Cardiac muscle cell (in vitro differentiated cells and primary cell): Measurements from ENCODE around the gene ZNF391. TPM values are rescaled to one million over a fixed set of nuclear protein-coding genes. Genes with fewer than 3 reads are reported as not detected.

ENCODE experiments used
- DNase-seq, 2 donors: peaks; one replicate each; pipeline versions ENCODE4 v3.0.0 to v3.0.0-alpha.2; 2010 to 2017; ENCODE audit warnings: low read depth in 1 of 2, low spot score in 1 of 2
- H3K27ac ChIP-seq: fragments of 200-600 bp; sonication (generic); 2 replicates; pipeline ENCODE4 v1.5.1; 2016
- H3K27me3 ChIP-seq: fragments of 200-600 bp; sonication (generic); 2 replicates; pipeline ENCODE4 v1.6.0; 2016; ENCODE audit warnings: control low read depth
- H3K36me3 ChIP-seq: fragments of 200-600 bp; sonication (generic); 2 replicates; pipeline ENCODE4 v1.5.1; 2016; ENCODE audit warnings: control low read depth
- H3K4me1 ChIP-seq: fragments of 200-600 bp; sonication (generic); 2 replicates; pipeline ENCODE4 v1.8.1; 2017; ENCODE audit warnings: low read depth, mild to moderate bottlenecking, mixed run types
- H3K4me3 ChIP-seq: fragments of 200-600 bp; sonication (generic); 2 replicates; pipeline ENCODE4 v1.5.1; 2016; ENCODE audit warnings: mild to moderate bottlenecking
- H3K9me3 ChIP-seq: fragments of 200-600 bp; sonication (generic); 2 replicates; pipeline ENCODE4 v1.5.1; 2017; ENCODE audit warnings: low read depth, mild to moderate bottlenecking, control low read depth
- polyA plus RNA-seq: library from polyadenylated mRNA; unstranded; fragments of >200 nt; fragmentation: Nextera tagmentation; extraction: Ambion mirVana; gene quantifications from 2 replicates; pipeline ENCODE4 v1.2.1, GENCODE V29; 2016
- total RNA-seq: library from RNA; depleted of rRNA; stranded (reverse); fragments of >200 nt; gene quantifications from 2 replicates; pipeline ENCODE4 v1.2.3, GENCODE V29; 2016
- TF ChIP-seq, protein P1 (sequence below): IDR thresholded peaks from 2 replicates; pipeline ENCODE4 v1.5.1; 2012; ENCODE audit warnings: low read depth, mild to moderate bottlenecking, low read length

The ZNF391 gene
- total and polyA plus RNA-seq, 2 experiments from 2014 or later, result 5.4 to 12.9 TPM

DNA sequence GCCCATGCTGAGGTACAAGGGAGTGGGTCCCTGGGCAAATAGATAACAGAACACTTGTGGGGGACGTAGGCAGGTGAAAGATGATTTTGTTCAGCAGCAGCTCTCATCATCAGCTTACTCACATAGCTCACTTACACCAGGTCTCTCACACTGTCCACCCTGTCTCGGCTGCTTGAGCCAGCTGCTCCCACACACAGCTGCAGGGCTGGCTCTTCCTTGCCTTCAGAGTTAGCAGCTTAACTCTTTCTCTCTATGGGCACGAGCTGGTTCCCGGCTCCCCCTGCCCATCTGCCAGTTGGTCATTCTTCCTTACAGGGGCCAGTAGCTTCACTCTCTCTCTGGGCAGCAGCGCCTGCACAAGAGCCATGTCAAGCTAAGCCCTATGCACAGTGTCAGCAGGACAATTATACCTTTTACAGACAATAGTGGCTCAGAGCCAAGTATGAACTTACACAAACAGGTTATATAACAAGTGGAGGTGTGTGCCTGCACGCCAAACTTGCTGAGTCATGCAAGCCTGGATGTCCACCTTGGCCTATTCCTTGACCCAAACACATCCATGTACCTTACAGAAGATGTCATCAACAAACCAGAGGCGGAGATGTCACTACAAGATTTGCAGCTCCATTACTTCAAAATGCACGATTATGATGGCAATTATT, 18.7 kb downstream of the ZNF391 start:
- no peaks in the 10 kb centered on the region for H3K9me3 ChIP-seq
- no peaks in the 10 kb centered on the region for H3K36me3 ChIP-seq
- DNase-seq, result no peak
- no peak overlapping the region for H3K4me3 ChIP-seq
- no peaks in the 10 kb centered on the region for H3K27me3 ChIP-seq
- H3K27ac ChIP-seq, result no peak overlapping the region
- TF ChIP-seq, protein P1, sequence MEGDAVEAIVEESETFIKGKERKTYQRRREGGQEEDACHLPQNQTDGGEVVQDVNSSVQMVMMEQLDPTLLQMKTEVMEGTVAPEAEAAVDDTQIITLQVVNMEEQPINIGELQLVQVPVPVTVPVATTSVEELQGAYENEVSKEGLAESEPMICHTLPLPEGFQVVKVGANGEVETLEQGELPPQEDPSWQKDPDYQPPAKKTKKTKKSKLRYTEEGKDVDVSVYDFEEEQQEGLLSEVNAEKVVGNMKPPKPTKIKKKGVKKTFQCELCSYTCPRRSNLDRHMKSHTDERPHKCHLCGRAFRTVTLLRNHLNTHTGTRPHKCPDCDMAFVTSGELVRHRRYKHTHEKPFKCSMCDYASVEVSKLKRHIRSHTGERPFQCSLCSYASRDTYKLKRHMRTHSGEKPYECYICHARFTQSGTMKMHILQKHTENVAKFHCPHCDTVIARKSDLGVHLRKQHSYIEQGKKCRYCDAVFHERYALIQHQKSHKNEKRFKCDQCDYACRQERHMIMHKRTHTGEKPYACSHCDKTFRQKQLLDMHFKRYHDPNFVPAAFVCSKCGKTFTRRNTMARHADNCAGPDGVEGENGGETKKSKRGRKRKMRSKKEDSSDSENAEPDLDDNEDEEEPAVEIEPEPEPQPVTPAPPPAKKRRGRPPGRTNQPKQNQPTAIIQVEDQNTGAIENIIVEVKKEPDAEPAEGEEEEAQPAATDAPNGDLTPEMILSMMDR, result no peak
- H3K4me1 ChIP-seq, result no peaks in the 10 kb centered on the region

- no peak overlapping the region for H3K4me3 ChIP-seq
- H3K36me3 ChIP-seq, result no peaks in the 10 kb centered on the region
- H3K9me3 ChIP-seq, result no peaks in the 10 kb centered on the region
- no peak overlapping the region for H3K27ac ChIP-seq
- no peaks in the 10 kb centered on the region for H3K4me1 ChIP-seq
- DNase-seq, result no peak
- no peaks in the 10 kb centered on the region for H3K27me3 ChIP-seq
- TF ChIP-seq, protein P1, result no peak
Measured at GRCh38 chr6:27414300-27414699, 25.7 kb downstream of the ZNF391 start.

DNA sequence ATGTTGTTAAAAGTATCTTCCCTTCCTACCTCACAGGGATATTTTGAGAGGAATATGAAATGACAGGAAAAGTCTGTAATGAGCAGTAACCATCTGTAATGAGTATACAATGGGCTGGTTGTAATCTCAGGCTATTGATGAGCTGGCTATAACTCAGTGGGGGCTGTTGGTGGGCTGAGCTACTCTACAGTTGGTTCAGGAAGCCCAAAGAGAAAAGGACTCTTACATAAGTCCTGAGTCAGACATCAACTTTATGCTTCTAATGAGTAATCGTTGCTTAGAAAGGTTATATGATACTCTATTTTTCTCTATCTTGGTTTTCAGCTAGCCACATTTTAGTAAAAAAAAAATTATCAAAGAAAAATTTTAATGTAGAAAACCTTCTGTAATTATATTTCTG, 26.4 kb downstream of the ZNF391 start:
- no peak overlapping the region for H3K27ac ChIP-seq
- TF ChIP-seq, protein P1, result no peak
- no peaks in the 10 kb centered on the region for H3K4me1 ChIP-seq
- no peaks in the 10 kb centered on the region for H3K9me3 ChIP-seq
- DNase-seq, result no peak
- no peaks in the 10 kb centered on the region for H3K27me3 ChIP-seq
- H3K36me3 ChIP-seq, result no peaks in the 10 kb centered on the region
- H3K4me3 ChIP-seq, result no peak overlapping the region

DNA sequence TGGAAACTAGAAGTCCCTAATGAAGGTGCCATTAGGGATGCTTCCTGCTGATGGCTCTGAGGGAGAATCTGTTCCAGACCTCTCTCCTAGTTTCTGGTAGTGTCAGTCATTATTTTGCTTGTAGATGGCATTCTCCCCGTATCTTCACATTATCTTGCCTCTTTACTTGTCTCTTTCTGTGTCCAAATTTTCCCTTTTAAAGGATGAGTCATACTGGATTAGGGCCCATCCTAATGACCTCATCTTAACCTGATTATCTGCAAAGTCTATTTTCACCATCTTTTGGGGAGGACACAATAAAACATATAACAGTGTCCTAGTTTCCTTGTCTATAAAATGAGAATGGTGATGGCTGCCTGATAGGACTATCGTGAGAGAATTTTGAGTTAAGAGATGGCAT, 27.3 kb downstream of the ZNF391 start:
- no peaks in the 10 kb centered on the region for H3K27me3 ChIP-seq
- no peak for DNase-seq
- no peaks in the 10 kb centered on the region for H3K9me3 ChIP-seq
- H3K27ac ChIP-seq, result no peak overlapping the region
- no peak overlapping the region for H3K4me3 ChIP-seq
- H3K36me3 ChIP-seq, result no peaks in the 10 kb centered on the region
- H3K4me1 ChIP-seq, result no peaks in the 10 kb centered on the region
- TF ChIP-seq, protein P1, result no peak

- H3K9me3 ChIP-seq, result no peaks in the 10 kb centered on the region
- no peak for DNase-seq
- no peak overlapping the region for H3K4me3 ChIP-seq
- TF ChIP-seq, protein P1, result no peak
- no peak overlapping the region for H3K27ac ChIP-seq
- no peaks in the 10 kb centered on the region for H3K27me3 ChIP-seq
- no peaks in the 10 kb centered on the region for H3K36me3 ChIP-seq
- H3K4me1 ChIP-seq, result no peaks in the 10 kb centered on the region
Measured at GRCh38 chr6:27419363-27419762, 30.8 kb downstream of the ZNF391 start.
